22Rv1 (cell line): ENCODE results near the gene WWP2.
"Not testable (repeated sequence)": the region's sequence is repeated elsewhere in the genome, so short reads cannot be mapped to it uniquely, and the experiment has no call there.

Source experiments
- CTCF ChIP-seq: fragments of 450-650 bp; IDR thresholded peaks from 2 replicates; pipeline ENCODE4 v1.5.1; 2017; ENCODE audit warnings: mild to moderate bottlenecking
- ZFX ChIP-seq: fragments of 450-650 bp; IDR thresholded peaks from 2 replicates; pipeline ENCODE4 v1.6.1; 2017; ENCODE audit warnings: antibody characterized with exemption, borderline replicate concordance

- not testable (repeated sequence) for TF ChIP-seq CTCF, ZFX
These were observed 203.0 kb downstream of the WWP2 start for GRCh38 chr16:69964960-69965660.
